A172 (cell line): ENCODE measurements around the gene HACD4. TPM values are rescaled to one million over a fixed set of nuclear protein-coding genes. Genes with fewer than 3 reads are reported as not detected.
"Not testable (repeated sequence)": the region's sequence is repeated elsewhere in the genome, so short reads cannot be mapped to it uniquely, and the experiment has no call there.

Experiments
- DNase-seq: peaks from one replicate; pipeline ENCODE4 v3.0.0-alpha.2; 2015; ENCODE audit warnings: low spot score
- total RNA-seq: library from RNA; depleted of rRNA; stranded (reverse); fragments of >200 nt; shearing (Covaris generic); gene quantifications from 2 replicates; pipeline ENCODE4 v1.2.3, GENCODE V29; 2014

HACD4 gene
- total RNA-seq, 1 experiment from 2014 or later = not detected

DNA sequence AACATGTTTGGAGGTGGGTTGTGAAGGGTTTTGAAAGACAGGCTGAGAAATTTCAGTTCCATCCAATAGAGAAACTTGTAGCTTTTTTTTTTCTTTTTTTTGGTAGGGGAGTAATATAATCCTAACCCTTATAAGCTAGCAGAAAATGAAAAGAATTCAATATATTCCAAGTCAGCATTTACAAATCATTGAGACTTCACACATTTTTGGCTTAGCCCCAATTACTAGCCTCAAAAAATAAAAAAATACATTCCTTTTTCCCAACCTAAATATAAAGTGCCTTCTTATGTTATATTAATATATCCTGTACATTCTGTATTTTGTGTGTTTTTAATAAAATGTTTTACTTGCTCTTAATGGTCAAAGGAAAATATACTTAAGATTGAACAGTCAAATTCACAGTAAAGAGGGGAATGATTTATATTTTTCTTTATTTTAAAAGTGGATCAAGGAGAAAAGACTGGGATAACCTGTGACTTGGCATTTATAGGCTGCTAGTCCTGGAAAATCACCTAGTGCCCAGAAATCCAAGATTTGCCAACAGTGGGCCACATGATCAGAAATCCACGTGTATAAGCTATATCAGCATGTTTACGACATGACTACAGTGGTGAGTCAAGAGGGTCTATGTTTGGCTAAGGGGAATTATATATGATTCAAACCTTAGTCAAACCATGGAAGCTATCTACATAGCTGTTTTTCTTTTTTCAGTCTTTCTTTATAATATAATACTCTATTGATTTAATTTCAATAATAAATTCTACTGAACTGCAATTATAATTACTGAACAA lies 14.5 kb downstream of the HACD4 start:
- DNase-seq = peak; percentile 39

- no peak for DNase-seq
These were observed 15.4 kb downstream of the HACD4 start for GRCh38 chr9:21015995-21016394.

- DNase-seq = no peak
These were observed 16.2 kb downstream of the HACD4 start for GRCh38 chr9:21015129-21015815.

- no peak for DNase-seq
These were observed 29.4 kb downstream of the HACD4 start for GRCh38 chr9:21002040-21002439.

- no peak for DNase-seq
These were observed 29.9 kb downstream of the HACD4 start for GRCh38 chr9:21001581-21001980.

GRCh38 chr9:20997503-20998076 lies 33.9 kb downstream of the HACD4 start:
- DNase-seq = no peak

DNA sequence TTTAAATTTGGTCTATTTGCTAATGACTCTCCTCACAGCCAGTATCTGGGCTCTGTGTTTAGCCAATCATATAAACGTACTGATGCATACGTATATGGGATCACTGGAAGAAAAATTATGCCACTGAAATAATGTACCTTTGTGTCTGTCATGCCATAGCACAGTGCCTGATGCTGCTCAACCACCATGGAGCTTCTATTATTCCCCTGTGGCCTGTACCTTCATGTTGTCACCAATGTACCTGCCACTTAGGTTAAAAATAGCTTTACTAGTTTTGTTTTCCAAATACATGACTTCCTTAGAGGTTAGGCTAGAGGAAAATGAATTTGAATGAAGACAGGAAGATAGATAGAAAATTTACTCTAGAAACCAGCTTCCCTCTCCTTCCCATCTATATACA lies 34.6 kb downstream of the HACD4 start:
- no peak for DNase-seq

DNA sequence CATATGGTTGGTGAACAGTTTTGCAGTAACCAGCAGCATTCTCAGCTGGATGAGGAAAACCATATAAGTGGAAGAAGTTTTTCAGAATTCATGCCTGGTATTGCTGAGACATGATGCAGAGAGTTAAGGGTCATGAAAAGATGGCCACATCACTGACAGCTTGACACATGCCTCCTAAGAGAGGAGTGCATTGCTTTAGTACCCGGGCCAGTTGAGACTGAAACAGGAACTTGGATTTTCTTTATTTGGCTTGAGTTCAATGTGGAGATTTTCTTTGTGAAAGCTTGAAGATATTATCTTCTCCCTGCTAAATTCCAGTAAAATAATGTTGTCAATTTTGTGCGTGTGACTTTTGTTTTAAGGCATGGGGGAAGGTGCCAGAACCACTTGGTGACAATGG lies 35.8 kb downstream of the HACD4 start:
- no peak for DNase-seq

- no peak for DNase-seq
These were observed 37.0 kb downstream of the HACD4 start for GRCh38 chr9:20994486-20994885.

- no peak for DNase-seq
These were observed 40.6 kb downstream of the HACD4 start for GRCh38 chr9:20990867-20991266.

DNA sequence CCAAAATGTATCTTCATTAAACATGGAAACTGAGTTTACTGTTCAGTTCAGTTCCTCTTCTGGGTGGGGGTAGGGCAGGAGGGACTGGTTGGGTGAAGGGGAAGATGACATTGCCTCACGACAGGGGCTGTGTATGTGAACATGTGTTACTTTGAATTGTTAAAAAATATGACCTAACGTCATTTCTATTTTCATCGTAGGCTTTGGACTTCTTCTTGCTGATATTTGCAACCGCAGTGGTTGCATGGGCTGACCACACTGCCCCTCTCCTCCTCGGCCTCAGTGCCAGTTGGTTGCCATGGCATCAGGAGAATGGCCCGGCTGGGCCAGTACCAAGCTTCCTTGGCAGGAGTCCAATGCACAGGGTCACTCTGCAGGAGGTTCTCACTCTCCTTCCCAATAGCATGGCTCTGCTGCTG lies 41.5 kb downstream of the HACD4 start:
- DNase-seq = no peak

DNA sequence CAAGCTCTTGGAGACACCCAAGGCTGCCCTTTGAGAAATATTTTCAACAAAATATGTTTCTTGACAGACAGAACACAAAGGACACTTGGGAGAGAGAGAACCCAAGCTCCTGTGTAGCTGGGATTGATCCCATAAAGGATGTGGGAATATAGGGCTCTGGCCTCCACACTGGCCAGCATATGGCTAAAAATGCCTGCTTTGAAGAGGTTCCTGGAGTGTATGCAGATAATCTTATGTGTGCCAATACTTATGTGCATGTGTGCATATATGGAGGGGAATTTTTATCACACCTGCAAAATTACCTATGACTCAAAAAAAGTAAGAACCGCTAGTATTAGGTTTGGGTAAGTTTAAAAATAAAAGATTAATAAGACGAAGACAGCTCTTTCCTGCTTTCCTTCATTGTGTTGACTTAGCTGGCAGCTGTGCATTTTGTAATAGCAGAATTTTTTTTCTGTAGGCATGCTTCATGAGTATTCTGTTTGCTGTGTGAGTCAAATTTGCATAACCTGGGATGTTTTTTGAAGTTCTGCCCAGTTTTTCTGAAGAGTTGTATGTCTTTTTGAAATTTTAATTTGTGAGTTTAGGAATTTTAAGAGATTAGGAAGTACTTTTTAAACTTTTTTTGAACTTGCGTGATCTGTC lies 42.6 kb downstream of the HACD4 start:
- no peak for DNase-seq

DNA sequence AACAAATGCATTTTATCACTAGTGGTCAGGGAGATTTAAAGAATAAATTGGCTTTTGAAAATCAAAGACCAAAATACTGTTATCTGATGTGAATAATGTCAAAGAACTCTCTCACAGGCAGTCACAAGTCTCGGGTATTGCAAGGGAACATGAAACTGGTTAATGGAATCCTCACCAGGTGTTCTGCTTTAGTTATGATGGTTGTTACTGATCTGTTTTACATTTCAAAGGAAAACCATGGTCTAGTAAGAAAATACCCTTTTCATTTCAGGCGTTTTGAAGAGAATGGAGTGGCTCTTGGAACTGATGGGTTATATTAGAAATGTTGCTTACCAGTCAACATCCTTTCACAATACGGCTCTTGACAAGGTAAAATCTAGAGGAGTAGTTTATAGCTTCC lies 43.4 kb downstream of the HACD4 start:
- DNase-seq = no peak

DNA sequence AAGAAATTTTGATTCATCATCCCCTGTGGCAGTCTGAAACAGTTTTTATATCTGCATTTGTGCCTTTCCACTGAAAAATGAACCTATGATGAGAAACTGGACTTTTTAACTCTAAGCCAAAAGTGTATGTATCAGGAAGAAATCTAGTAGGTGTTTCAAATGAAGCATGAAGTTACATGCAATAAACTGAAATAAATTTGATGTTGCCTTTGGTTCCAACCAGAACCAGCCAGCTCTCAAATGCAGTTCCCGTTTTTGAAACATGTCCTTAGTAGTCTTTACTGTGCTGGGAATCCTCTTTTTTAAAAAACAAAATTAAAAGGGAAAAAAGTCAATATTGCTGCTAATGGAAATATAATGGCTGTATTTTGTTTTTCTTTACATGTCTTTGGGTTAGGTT lies 43.9 kb downstream of the HACD4 start:
- DNase-seq = no peak

- DNase-seq = no peak
These were observed 45.4 kb downstream of the HACD4 start for GRCh38 chr9:20985851-20986600.

DNA sequence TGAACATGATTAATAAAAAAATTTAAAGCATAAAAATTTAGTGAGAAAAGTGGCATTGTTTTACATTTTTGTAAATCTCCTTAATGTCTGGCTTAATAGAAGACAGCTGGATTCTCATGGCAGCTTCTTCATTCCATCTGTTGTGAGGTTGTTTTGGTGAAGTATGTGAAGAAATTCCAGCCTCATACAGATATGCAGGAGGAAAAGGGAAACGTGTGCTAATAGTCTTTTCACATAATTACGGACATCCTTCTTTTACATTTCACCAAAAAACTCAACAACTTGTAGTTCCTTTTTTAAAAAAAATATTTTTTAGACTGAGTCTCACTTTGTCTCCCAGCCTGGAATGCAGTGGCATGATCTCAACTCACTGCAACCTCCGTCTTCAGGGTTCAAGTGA lies 46.9 kb downstream of the HACD4 start:
- no peak for DNase-seq

- peak; percentile 62 for DNase-seq
These were observed 50.0 kb downstream of the HACD4 start for GRCh38 chr9:20981486-20981885.

- peak; percentile 44 for DNase-seq
These were observed 50.5 kb downstream of the HACD4 start for GRCh38 chr9:20980832-20981455.

- DNase-seq = no peak
These were observed 53.2 kb downstream of the HACD4 start for GRCh38 chr9:20978249-20978648.

DNA sequence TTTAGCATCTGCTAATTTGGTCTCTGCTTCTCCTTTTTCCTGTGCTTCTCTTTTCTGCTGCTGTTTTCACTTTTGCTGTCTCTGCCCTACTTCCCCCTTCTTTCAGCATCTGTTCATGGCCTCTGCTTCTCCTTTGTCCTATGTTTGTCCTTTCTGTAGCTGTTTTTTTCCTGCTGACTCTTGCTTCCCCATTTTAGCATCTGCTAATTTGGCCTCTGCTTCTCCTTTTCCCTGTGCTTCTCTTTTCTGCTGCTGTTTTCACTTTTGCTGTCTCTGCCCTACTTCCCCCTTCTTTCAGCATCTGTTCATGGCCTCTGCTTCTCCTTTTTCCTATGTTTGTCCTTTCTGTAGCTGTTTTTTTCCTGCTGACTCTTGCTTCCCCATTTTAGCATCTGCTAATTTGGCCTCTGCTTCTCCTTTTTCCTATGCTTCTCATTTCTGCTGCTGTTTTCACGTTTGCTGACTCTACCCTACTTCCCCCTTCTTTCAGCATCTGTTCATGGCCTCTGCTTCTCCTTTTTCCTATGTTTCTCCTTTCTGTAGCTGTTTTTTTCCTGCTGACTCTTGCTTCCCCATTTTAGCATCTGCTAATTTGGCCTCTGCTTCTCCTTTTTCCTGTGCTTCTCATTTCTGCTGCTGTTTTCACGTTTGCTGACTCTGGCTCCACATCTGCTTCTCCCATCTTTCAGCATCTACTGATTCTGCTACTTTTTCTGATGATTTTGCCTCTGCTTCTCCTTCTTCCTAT lies 57.1 kb downstream of the HACD4 start:
- DNase-seq = not testable (repeated sequence)
